HG02885 (cell line): ENCODE data around the gene GPR183.

Experiments used
- ATAC-seq: cut with Tn5 transposase; IDR thresholded peaks from one replicate; pipeline ENCODE4 v1.9.1; 2021; ENCODE audit warnings: mild to moderate bottlenecking; ENCODE audit not compliant: unreplicated experiment, poor library complexity

Gene GPR183

DNA sequence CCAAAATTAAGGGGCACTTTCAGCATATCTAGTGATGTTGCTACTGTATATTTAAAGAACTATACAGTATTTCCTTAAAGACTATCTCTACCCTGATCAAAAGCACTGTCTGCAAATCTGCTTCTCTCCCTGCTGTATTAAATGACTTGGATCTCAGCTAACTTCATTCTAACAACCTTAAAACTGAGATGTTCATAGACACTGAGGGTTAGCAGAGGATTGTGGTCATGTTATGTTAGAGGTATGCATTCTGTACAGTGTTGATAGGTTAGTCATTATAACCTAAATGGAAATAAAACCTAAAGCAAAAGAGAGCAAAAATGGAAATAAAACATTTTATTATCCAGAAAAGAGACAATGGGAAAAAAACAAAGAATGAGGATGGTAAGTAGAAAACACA lies 9.9 kb downstream of the GPR183 start:
- ATAC-seq, result no peak

DNA sequence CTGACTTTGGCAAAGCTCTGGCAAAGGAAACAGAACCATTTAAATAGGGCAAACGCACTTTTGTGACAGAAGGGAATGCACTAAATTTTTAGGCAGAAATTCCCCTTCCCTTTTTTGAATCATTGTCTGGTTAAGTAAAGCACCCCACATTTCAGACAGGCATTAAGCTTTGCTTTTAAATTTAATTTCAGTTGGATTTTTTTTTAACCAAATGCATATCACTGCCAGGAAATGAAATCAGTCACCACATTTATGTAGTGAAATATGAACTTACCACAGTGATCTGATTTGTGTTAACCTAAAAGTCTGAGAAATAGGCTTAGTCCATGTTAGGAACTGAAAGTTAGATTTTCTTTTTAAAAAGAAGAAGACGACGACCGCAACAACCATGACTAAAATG lies 10.8 kb downstream of the GPR183 start:
- ATAC-seq, result peak; percentile 60

DNA sequence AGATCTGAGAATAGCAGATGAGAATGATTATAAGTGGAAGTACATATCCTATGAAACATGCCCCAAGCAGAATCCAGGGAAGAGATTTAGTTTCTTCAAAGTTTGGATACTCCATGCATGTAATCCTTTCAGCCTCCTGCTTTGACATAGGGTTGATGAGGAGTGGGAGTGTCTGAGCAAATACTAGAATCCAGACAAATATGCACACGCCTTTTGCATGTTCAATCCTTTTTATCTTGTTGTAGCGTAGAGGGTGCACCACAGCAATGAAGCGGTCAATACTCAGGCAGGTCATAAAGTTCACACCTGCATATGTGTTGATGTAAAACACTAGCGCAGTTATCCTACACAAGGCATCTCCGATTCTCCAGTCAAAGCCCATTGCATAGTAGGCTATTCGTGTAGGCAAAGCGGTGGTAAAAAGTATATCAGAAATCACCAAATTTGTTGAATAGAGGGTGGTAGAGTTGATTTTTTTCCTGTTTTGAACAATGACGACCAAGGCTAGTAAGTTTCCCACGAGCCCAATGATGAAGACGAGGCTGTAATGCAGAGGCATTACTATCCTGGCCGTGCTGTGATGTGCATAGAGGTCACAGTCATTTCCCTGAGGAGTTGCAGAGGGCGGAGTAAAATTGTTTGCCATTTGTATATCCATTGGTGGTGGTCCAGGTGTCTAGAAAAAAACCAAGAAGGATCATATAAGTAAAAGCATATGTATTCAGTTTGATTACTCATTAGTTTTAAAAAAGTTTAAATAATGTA lies 11.5 kb downstream of the GPR183 start:
- ATAC-seq, result no peak

DNA sequence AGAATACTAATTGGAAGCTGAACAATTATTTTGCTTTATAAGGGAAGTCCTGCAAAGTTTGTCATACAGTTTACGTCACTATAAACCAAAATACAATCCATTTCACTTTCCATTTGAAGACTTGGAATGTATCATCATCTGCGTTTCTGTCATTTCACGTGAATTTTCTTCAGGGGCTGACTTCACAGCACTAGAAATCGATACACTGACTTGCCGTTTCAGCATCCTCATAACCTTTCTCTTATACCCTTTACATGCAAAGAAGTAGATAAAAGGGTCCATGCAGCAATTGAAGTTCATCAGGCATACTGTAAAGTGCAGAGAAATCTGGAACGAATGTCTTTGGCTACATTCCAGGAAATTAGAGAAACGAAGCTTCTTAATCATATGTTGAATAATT lies 12.2 kb downstream of the GPR183 start:
- ATAC-seq, result no peak

DNA sequence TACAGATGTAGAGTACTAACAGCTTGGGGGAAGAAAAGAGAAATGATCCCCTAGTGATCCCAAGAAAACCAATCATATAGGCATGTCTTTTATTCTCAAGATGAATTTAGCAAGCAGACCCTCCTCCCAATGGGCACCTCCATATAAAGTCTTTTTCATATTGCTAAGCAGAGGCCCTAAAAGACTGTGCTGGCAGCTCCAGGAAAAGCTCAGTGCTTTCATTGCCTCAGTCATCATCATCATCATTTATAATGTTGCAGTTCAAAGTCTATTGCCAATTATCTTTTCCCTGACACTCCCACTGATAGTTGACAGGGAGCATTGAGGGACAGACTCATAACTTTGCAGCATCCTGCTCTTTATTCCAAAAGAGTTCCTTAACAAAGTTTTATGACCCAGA lies 13.0 kb downstream of the GPR183 start:
- no peak for ATAC-seq

DNA sequence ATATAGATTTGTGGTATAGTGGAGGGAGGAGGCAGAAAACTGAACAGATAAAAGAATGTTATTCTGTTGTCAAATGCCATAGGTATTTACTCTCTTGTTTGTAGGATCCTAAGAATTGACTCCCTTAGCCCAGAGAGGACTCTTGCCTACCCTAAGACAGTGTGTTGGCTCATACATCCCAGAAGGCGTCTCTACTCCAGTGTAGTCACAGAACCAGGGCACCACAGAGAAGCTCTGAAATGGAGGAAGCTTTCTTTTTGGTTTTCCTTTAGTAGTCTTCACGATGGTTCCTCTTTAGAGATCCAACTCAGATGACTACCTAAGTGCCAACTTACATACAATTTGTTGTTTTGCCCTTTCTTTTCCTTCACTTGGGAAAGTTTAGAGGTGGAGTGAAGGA lies 14.0 kb downstream of the GPR183 start:
- no peak for ATAC-seq

DNA sequence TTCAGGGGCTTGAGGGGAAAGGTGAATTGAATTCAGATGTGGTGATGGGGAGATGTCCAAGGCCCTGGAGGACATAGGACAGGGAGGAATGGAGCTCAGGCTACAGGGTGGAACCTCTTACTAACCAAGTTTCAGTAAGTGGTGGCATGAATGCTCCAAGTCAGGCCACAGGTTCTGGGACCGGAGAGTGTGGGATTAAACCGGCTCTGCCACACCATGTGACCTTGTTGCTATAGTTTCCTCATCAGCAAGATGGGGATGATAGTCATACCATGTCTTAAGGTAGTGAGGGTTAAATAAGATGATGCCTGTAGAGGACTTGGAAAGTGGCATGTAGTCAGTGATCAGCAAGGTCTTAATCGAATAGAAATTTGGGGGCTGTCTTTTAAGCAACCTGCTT lies 16.3 kb downstream of the GPR183 start:
- no peak for ATAC-seq

DNA sequence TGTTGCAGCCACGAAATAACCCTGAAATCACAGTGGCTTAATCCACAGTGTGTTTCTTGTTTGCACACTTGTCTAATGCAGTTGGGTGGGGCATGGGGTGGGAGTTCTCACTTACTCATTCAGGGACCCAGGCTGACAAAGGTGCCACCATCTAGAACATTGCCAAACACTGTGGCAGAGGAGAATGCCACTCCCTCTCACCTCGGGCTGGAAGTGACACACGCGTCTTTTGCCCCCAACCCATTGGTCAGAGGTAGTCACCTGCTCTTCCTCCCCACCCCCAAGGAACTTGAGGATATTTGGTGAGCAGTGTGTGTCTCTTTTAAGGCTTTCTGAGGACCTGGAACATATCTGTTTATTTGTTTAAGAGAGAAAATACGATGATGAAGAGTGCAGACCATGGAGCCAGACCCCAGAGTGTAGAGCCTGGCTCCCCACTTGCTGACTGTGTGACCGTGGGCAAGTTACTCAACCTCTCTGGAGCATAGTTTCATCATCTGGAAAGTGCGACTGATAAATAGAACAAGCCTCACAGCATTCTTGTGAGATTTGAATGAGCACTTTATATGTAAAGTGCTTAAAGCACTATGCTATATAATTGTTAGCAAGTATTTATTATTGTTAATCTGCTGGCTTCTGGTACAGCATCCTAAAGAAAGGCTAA lies 17.4 kb downstream of the GPR183 start:
- ATAC-seq, result no peak

DNA sequence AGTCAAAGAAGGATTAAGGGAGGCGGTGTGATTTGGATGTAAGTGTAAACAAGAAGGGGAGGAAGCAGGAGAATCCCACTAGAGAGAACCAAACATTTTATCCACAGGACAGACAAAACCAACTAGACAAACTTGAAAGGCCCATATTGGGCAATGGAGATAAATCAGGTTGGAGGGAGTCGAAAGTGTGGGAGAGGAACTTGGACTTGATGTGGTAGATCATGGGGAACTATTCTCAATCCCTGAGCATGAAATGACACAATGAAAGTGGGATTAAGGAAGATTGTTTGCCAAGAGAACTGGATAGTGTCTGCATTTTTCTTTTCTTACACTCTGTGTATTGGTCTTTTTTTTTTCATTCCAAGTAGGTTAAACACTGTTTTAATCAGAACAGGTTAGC lies 17.9 kb downstream of the GPR183 start:
- ATAC-seq, result no peak

DNA sequence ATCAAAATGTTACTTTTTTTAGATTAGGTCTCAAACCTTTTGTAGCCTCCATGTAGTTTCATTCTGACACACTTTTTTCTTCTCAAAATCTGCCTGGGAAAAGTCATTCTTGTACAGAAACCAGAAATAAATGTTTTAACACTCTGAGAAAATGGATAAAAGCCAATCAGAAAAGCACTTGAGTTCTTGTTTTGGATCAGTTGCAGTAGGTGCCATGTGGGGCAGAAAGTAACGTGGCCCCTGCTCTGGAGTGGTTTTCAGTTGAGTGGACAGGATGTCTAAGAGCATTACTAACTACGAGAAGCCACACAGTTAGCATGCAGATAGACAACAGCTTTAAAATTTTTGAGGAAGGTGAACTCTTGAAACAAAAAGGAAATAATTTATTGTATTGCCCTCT lies 19.1 kb downstream of the GPR183 start:
- peak; percentile 92 for ATAC-seq

DNA sequence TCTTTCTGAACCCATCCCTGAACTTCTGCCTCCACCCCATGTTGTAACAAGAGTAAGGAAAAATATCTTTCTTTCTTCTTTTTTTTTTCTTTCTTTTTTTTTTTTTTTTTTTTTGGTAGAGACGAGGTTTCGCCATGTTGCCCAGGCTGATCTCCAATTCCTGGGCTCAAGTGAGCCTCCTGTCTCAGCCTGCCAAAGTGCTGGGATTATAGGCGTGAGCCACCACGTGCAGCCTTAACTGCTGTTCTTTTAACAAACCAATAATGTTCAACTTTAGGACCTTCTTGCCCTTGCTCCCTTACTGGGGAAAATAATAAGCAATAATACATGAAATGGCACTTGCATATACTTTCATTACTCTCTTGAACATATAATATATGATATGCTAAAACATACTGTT lies 19.6 kb downstream of the GPR183 start:
- no peak for ATAC-seq

DNA sequence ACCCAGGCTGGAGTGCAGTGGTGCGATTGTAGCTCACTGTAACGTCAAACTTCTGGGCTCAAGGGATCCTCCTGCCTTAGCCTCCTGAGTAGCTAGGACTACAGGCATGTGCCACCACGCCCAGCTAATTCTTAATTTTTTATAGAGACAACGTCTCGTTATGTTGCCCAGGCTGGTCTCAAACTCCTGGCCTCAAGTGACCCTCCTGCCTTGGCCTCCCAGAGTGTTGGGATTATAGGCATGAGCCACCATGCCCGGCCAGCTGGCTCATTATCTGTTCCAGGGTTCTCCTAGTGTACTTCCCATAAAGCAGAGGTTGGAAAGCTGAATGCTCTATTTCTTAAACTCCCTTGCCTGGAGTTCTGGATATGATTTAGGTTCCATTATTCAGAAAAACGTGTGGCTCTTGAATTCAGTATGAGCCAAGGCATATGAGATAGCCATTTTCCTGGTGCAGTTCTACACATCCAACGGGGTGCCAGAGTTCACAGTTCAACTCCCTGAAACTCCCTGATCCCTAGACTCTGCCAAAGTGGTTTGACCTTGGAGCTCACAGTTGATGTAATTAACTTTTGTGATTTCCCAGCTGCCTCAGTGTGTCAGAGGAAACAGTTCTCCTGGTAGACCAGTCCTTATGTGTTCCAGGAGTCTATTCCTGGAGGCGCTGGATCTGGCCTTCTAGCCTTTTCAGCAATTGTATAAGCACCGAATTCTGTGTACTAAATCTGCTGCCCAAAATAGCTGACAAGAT lies 21.6 kb downstream of the GPR183 start:
- no peak for ATAC-seq

DNA sequence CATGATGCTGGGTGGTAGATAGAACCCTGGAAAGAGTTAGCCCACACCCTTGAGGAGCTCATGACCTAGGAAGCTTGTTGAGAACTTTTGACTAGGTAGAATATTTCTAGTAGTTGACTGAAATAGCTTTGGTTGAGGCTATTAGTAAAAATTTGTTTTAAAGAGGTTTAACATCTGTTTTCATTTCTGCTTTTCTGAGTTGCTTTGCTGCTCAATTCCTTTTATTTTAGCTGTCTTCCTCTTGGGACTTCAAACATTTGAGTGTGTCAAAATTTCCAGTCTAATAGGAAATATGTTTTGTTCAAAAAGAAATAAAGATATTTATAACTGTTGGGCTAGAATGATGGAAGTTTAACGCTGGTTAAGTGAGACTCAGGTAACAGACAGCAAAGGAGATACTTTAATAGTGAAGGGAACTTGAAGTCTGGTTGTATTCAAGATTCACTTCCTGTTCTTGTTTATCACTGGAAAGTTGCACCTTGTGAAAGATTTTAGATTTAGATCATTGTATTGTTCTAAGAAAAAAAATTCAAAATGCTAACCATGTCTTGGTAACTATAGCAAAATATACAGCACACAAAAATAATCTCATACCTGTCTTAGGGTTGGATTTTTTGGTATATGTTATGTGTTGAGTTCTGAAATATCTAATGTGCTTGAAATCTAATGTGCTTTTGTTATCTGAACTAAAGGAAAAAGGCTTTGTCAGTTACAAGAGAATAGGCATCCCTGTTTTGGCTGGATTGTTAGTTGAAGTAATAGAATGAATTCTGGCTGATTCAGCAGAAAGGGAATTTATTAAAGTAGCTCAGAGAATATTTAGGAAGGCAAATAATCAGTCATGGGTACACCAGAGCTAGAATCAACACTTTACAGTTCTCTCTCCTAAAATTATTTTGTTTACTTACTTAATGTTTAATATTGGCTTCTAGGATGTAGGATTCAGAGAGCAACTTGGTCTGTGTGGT lies 24.7 kb downstream of the GPR183 start:
- ATAC-seq, result peak; percentile 73

DNA sequence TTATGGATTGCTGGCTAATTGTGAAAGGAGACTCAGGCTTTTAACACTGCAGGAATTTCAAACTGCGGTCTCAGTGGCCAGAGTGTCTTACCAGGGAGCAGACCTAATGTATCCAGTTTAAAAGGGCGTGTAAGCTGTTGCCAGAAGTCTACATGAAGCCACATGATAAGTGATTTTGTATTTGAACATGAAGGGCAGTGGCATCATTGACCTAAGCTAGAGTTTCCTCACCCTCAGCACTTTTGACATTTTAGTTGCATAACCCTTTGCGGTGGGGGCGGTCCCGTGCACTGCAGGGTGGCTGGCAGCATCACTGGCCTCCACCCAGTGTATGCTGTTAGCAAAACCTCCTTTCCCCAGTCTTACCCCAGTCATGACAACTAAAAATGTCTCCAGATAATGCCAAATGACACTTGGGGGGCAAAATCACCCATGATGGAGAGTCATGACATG lies 25.4 kb downstream of the GPR183 start:
- ATAC-seq, result peak; percentile 73

DNA sequence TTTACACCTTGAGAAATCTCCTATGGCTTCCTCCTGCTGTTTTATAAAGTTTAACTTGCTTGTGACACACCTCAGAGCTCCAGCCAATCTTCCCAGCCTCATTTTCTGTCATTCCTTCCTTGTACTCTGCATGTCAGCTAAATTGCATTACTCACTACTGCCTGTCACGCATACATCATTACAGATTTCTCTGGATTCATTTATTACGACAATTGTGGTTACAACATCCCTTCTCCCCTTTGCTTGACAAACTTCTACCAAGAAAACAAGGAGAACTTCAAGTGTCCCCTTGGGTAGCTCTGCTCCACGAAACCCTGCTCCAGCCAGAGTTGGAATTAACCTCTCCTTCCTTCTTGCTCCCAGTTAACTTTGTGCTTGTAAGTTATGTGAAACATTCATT lies 27.0 kb downstream of the GPR183 start:
- ATAC-seq, result no peak

DNA sequence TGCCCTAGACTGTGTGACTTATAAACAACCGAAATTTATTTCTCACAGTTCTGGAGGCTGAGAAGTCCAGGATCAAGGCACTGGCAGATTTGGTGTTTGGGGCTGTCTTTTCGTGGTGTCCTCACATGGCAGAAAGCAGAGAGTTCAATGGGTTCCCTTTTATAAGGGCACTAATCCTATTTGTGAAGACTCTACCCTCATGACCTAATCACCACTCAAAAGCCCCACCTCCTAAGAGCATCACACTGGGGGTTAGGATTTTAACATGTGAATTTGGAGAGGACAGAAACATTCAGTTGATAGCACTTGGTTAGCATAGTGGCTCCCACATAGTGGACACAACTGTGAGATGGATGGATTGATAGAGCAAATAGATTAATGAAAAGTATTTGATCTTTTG lies 27.6 kb downstream of the GPR183 start:
- ATAC-seq, result no peak

DNA sequence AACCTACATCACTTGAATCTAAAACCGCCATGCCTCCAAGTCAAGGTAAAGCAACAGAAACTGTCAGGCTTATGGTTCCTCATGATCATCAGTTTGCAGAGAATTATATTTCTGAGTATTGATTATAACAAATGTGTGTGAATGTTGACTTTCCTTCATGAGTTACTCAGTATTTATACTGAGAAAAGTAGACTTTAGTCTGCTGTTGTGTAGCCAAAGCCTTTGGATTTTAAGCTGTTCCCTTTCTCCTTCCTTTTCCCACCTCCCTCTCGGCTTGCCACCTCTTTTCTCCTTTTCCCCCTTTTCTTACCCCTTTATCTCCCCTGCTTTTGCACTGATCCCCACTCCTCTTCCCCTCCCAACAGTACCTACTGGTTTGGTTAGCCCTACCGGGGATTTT lies 28.4 kb downstream of the GPR183 start:
- no peak for ATAC-seq

DNA sequence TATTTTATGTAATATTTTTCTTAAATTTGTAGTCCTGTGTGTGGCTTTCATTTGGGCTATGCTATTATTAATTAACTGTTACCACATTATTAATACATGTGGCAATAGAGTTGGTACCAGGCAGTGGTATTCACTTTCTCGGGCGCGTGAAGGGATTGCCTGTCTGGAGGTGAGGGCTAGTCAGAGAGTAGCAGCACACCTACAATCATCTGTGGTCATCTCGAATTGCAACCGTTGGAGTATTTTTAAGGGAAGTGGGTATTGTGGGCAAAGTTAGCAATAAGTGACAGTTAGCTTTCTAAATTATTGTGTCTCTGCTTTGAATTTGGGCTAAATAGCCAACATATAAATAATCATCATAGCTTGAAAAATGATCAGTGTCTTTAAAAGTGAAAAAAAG lies 29.0 kb downstream of the GPR183 start:
- ATAC-seq, result no peak

DNA sequence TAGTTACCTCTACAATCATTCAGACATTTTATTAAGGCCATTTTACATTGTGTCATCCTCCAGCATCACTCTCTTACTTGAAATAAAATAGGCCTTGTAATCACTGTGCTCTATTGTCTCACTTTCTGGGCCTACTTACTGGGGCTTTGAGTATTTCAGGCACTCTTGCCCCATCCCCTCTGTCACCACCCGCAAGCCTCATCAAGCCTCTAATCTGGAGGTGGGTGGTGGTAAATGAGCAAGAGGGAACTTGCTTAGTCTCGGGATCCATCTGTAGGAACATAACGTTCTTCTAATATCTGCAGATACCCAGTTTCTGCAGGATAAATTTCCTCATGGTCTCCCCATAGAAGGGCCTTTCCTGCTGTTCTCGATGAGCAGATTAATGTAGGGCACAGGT lies 29.6 kb downstream of the GPR183 start:
- no peak for ATAC-seq

DNA sequence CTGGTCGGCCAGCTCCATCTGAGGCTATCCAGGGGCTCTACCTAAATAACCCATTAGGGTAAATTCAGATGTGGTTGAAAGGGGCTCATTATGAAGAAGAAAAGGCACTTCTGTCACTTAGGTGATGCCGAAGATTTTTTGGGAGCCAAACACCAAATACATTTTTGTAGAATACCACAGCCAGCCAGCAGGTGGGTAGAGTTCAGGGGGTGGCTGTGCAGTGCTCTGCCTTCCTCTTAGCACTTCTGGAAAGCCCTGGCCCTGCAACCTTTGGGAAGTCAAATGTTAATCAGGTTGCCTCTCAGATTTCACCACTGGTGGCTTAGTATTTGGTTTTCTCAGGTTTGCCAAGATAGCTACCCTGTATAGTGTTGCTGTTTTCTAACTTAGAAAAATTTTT lies 30.5 kb downstream of the GPR183 start:
- ATAC-seq, result no peak
